Measurements from ENCODE around the gene GRM7.

DNA sequence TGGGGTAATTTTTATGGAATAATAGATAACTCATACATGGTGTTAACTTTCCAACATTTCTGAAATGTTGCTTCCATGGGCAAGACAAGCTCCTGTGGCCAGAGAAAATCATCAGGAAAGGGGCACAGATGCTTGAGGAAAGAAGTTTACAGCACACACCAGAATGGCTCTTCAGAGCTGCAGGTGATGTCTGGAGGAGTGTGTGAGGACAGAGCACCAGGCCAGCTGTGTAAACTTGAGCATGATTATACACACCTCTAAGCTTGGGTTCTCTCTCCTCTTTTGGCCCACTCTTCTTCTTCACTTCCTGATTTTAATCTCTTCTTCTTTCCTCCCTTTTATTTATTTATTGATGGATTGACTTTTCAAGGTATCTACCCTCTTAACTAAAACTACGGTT is 676.0 kb downstream of the GRM7 start:
- TF ChIP-seq CTCF (IDR thresholded peaks at IDR 0.05): no peak
- no peak for TF ChIP-seq POLR2A (IDR thresholded peaks at IDR 0.05)
